ENCODE measurements around the gene SH3BGRL2. TPM values are rescaled to one million over a fixed set of nuclear protein-coding genes. Genes with fewer than 3 reads are reported as not detected.

The SH3BGRL2 gene
- total RNA-seq, 4 donors from 2014 or later: 54.7 to 177 (median 128) TPM

GRCh38 chr6:79622364-79622763, 8.8 kb upstream of the SH3BGRL2 start:
- peaks cover 0 to 4% (median 0%) of the 10 kb centered on the region in 4 donors for H3K4me1 ChIP-seq
- WGBS, 2 donors (ENCODE audit: low coverage in 1 of 2): 68 to 69% methylated on average over 1 of the region's 1 CpG
- H3K4me3 ChIP-seq: no peak overlapping the region
- intact Hi-C loops (cut with DNase I; ENCODE audit: low total_unique reads): no loop called here
- H3K9me3 ChIP-seq: no peaks in the 10 kb centered on the region
- no peaks in the 10 kb centered on the region for H3K36me3 ChIP-seq
- in situ Hi-C loops (cut with MboI; ENCODE audit: low pct_ligation_motif_present in 1 of 4, low pct_unique_long_range_greater_than_20kb in 1 of 4, low sequenced_read_pairs in 3 of 4): no loop called here
- DNase-seq: no peak
- no peaks in the 10 kb centered on the region for H3K27me3 ChIP-seq
- TF ChIP-seq EP300 (IDR thresholded peaks at IDR 0.05; ENCODE audit: low read depth) (no peak), POLR2A (IDR thresholded peaks at IDR 0.05) (no peak), POLR2AphosphoS5 (IDR thresholded peaks at IDR 0.05) (no peak), CTCF (IDR thresholded peaks at IDR 0.05) (no peak)
- no peak overlapping the region for H3K27ac ChIP-seq

GRCh38 chr6:79623106-79623505, 8.0 kb upstream of the SH3BGRL2 start:
- in situ Hi-C loops (cut with MboI; ENCODE audit: low pct_ligation_motif_present in 1 of 4, low pct_unique_long_range_greater_than_20kb in 1 of 4, low sequenced_read_pairs in 3 of 4): no loop called here
- intact Hi-C loops (cut with DNase I; ENCODE audit: low total_unique reads): no loop called here
- no peak for DNase-seq
- H3K4me1 ChIP-seq: peaks cover 0 to 4% (median 0%) of the 10 kb centered on the region in 4 donors
- H3K27ac ChIP-seq: no peak overlapping the region
- no peaks in the 10 kb centered on the region for H3K36me3 ChIP-seq
- 66 to 71% methylated on average over 5 of the region's 5 CpGs for WGBS, 2 donors (ENCODE audit: low coverage in 1 of 2)
- no peak overlapping the region for H3K4me3 ChIP-seq
- H3K9me3 ChIP-seq: no peaks in the 10 kb centered on the region
- TF ChIP-seq EP300 (IDR thresholded peaks at IDR 0.05; ENCODE audit: low read depth) (no peak), CTCF (IDR thresholded peaks at IDR 0.05) (no peak), POLR2AphosphoS5 (IDR thresholded peaks at IDR 0.05) (no peak), POLR2A (IDR thresholded peaks at IDR 0.05) (no peak)
- H3K27me3 ChIP-seq: no peaks in the 10 kb centered on the region

GRCh38 chr6:79625746-79626145, 5.4 kb upstream of the SH3BGRL2 start:
- Histone ChIP-seq H3K4me1 (peaks cover 0 to 22% (median 12%) of the 10 kb centered on the region in 4 donors), H3K27ac (no peak overlapping the region), H3K27me3 (no peaks in the 10 kb centered on the region), H3K9me3 (no peaks in the 10 kb centered on the region), H3K36me3 (no peaks in the 10 kb centered on the region), H3K4me3 (no peak overlapping the region)
- in situ Hi-C loops (cut with MboI; ENCODE audit: low pct_ligation_motif_present in 1 of 4, low pct_unique_long_range_greater_than_20kb in 1 of 4, low sequenced_read_pairs in 3 of 4) (no loop called here), intact Hi-C loops (cut with DNase I; ENCODE audit: low total_unique reads) (no loop called here)
- no peak for DNase-seq
- TF ChIP-seq POLR2AphosphoS5 (IDR thresholded peaks at IDR 0.05) (no peak), EP300 (IDR thresholded peaks at IDR 0.05; ENCODE audit: low read depth) (no peak), POLR2A (IDR thresholded peaks at IDR 0.05) (no peak), CTCF (IDR thresholded peaks at IDR 0.05) (no peak)

- in situ Hi-C loops (cut with MboI; ENCODE audit: low pct_ligation_motif_present in 1 of 4, low pct_unique_long_range_greater_than_20kb in 1 of 4, low sequenced_read_pairs in 3 of 4): no loop called here
- Histone ChIP-seq H3K36me3 (no peaks in the 10 kb centered on the region), H3K27ac (no peak overlapping the region), H3K4me3 (no peak overlapping the region), H3K4me1 (peaks cover 0 to 28% (median 13%) of the 10 kb centered on the region in 4 donors), H3K27me3 (no peaks in the 10 kb centered on the region), H3K9me3 (no peaks in the 10 kb centered on the region)
- intact Hi-C loops (cut with DNase I; ENCODE audit: low total_unique reads): no loop called here
- DNase-seq: no peak
- no peak for TF ChIP-seq CTCF (IDR thresholded peaks at IDR 0.05)
- TF ChIP-seq EP300 (IDR thresholded peaks at IDR 0.05; ENCODE audit: low read depth): no peak
- TF ChIP-seq POLR2AphosphoS5 (IDR thresholded peaks at IDR 0.05): no peak
- no peak for TF ChIP-seq POLR2A (IDR thresholded peaks at IDR 0.05)
- WGBS, 2 donors (ENCODE audit: low coverage in 1 of 2): 82 to 84% methylated on average over 1 to 3 of the region's 3 CpGs
Observed at GRCh38 chr6:79626811-79627210, 4.3 kb upstream of the SH3BGRL2 start.
